HepG2 (cell line): ENCODE data around the gene UNG. TPM values are rescaled to one million over a fixed set of nuclear protein-coding genes. Genes with fewer than 3 reads are reported as not detected.

Experiments used
- DMAP1 ChIP-seq: IDR thresholded peaks from 2 replicates; pipeline ENCODE4 v1.6.1; 2016
- HNF4A ChIP-seq: sonication (generic); formaldehyde crosslinking; IDR thresholded peaks from 2 replicates; pipeline ENCODE4 v1.4.0; 2020; ENCODE audit warnings: missing genetic modification reagents
- MYNN ChIP-seq: sonication (generic); formaldehyde crosslinking; IDR thresholded peaks from 2 replicates; pipeline ENCODE4 v1.4.0; 2020; ENCODE audit warnings: mild to moderate bottlenecking, low read depth, missing genetic modification reagents
- NR1H2 ChIP-seq: sonication (generic); formaldehyde crosslinking; IDR thresholded peaks from 2 replicates; pipeline ENCODE4 v1.8.1; 2022; ENCODE audit warnings: low read depth, missing genetic modification reagents, borderline replicate concordance
- NR2F1 ChIP-seq, 2 experiments: fragments of 450-650 bp in 1 of 2; formaldehyde crosslinking in 1 of 2; IDR thresholded peaks; 2 replicates each; pipeline versions ENCODE4 v1.5.0 to v1.6.1; 2016 to 2020; ENCODE audit warnings: mild to moderate bottlenecking in 1 of 2, missing compliant biosample characterization in 1 of 2, missing genetic modification reagents in 1 of 2, moderate library complexity in 1 of 2
- PITX1 ChIP-seq: sonication (generic); formaldehyde crosslinking; IDR thresholded peaks from 2 replicates; pipeline ENCODE4 v1.5.1; 2020; ENCODE audit warnings: mild to moderate bottlenecking, missing genetic modification reagents
- SCMH1 ChIP-seq: sonication (generic); formaldehyde crosslinking; IDR thresholded peaks from 2 replicates; pipeline ENCODE4 v1.9.0; 2021; ENCODE audit warnings: missing genetic modification reagents, mild to moderate bottlenecking, borderline replicate concordance
- SOX5 ChIP-seq: IDR thresholded peaks from 2 replicates; pipeline ENCODE4 v1.6.1; 2016; ENCODE audit warnings: borderline replicate concordance
- TEAD3 ChIP-seq: optimal IDR thresholded peaks from 2 replicates; pipeline ENCODE3; 2016; ENCODE audit warnings: borderline replicate concordance
- YEATS2 ChIP-seq: sonication (generic); formaldehyde crosslinking; IDR thresholded peaks from 2 replicates; pipeline ENCODE4 v1.4.0; 2020; ENCODE audit warnings: missing genetic modification reagents, borderline replicate concordance
- ZBTB8A ChIP-seq: sonication (generic); formaldehyde crosslinking; IDR thresholded peaks from 2 replicates; pipeline ENCODE4 v1.4.0; 2020; ENCODE audit warnings: mild to moderate bottlenecking, low read depth, missing genetic modification reagents, borderline replicate concordance
- ZFP37 ChIP-seq: sonication (generic); formaldehyde crosslinking; IDR thresholded peaks from 2 replicates; pipeline ENCODE4 v1.4.0; 2020; ENCODE audit warnings: missing genetic modification reagents, borderline replicate concordance
- ZFY ChIP-seq: sonication (generic); formaldehyde crosslinking; IDR thresholded peaks from 2 replicates; pipeline ENCODE4 v1.4.0; 2020; ENCODE audit warnings: missing genetic modification reagents
- ZNF282 ChIP-seq: fragments of 450-650 bp; IDR thresholded peaks from 2 replicates; pipeline ENCODE4 v1.6.1; 2018; ENCODE audit not compliant: partially characterized antibody
- ZNF569 ChIP-seq: sonication (generic); formaldehyde crosslinking; IDR thresholded peaks from 2 replicates; pipeline ENCODE4 v1.5.0; 2020; ENCODE audit warnings: mild to moderate bottlenecking, missing genetic modification reagents, moderate library complexity, borderline replicate concordance
- ZNF614 ChIP-seq: IDR thresholded peaks from 2 replicates; pipeline ENCODE4 v1.6.1; 2018; ENCODE audit warnings: missing biosample characterization, missing genetic modification reagents, inconsistent platforms, borderline replicate concordance
- polyA plus RNA-seq, 8 experiments: library from polyadenylated mRNA; depleted of rRNA in 3 of 8; stranded (reverse) in 7 of 8; unstranded in 1 of 8; fragments of >200 nt; fragmentation: Illumina TruSeq in 4 of 8; extraction: Trizol in 4 of 8; gene quantifications; 2 replicates each; pipeline versions ENCODE4 v1.2.1 to v1.2.3, GENCODE V29; 2011 to 2016; ENCODE audit warnings: low read depth in 4 of 8, missing spikeins in 1 of 8, mixed read lengths in 1 of 8; ENCODE audit not compliant: insufficient read depth in 1 of 8
- total RNA-seq, 5 experiments: library from RNA; depleted of rRNA; stranded (reverse); fragments of >200 nt; fragmentation: Illumina TruSeq; extraction: Trizol; gene quantifications; 2 replicates each; pipeline ENCODE4 v1.2.3, GENCODE V29; 2016; ENCODE audit warnings: low read depth in 1 of 5
- TF ChIP-seq, protein P1 (sequence below): sonication (generic); formaldehyde crosslinking; IDR thresholded peaks from 2 replicates; pipeline ENCODE4 v1.5.0; 2020; ENCODE audit warnings: missing genetic modification reagents
- TF ChIP-seq, protein P2 (sequence below): sonication (generic); formaldehyde crosslinking; IDR thresholded peaks from 2 replicates; pipeline ENCODE4 v1.8.1; 2022; ENCODE audit warnings: low read depth, mild to moderate bottlenecking, missing genetic modification reagents
- TF ChIP-seq, protein P3 (sequence below): sonication (generic); formaldehyde crosslinking; IDR thresholded peaks from 2 replicates; pipeline ENCODE4 v1.8.1; 2023; ENCODE audit warnings: mild to moderate bottlenecking, missing genetic modification reagents, borderline replicate concordance
- TF ChIP-seq, protein P4 (sequence below): sonication (generic); formaldehyde crosslinking; IDR thresholded peaks from 2 replicates; pipeline ENCODE4 v1.4.0; 2020; ENCODE audit warnings: mild to moderate bottlenecking, missing genetic modification reagents
- TF ChIP-seq, protein P5 (sequence below): sonication (generic); formaldehyde crosslinking; IDR thresholded peaks from 2 replicates; pipeline ENCODE4 v1.4.0; 2020; ENCODE audit warnings: missing genetic modification reagents, borderline replicate concordance

UNG gene
- total and polyA plus RNA-seq, 2 of the 13 experiments (the other 11 are each of a cell fraction or from before 2014, with no cell fraction given) = 23.3 to 114 TPM

DNA sequence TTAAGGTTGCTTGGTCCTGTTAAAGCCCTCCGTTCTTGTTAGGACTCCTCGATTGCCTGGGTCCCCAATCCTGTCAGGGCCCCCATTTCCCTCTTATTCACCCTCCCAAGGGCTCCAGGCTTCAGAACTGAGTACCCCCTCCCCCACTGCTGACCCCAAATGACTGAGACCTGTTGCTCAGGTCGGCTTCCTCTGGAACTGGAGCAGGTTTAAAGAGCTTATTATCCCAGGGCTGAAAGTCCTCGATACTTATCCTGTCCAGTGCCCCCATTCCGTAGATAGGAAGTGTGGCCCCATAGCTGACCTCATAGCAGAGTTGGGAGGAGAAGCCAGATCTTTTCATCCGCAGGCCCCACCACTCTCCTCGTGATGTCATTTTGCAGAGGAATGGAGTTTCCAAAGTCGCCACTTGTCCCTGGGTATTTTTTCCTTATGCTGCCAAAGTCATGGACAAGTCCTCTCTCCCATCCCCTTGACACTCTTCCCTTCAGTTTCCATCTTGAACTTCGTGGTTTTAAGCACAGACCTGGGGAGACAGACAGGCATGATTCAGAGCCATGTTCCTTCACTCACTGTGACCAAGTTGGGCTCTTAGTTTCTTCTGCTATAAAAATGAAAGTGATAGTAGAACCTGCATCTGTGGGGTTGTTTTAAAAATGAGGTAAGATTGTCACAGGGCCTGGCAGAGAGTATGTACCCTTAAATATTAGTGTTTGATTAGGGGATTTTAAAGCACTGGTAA is 43.8 kb upstream of the UNG start (continued):
- TF ChIP-seq ZNF569 (no peak), TEAD3 (CRISPR knock-in tag) (peak; percentile 56), MYNN (CRISPR knock-in tag) (no peak), YEATS2 (CRISPR knock-in tag) (no peak), HNF4A (CRISPR knock-in tag) (0 out of 2 replicates have a peak, but pooled peaks have one; percentile 16), NR2F1 (CRISPR knock-in tag; IDR thresholded peaks at IDR 0.05) (no peak), SCMH1 (CRISPR knock-in tag) (no peak), DMAP1 (CRISPR knock-in tag) (no peak), NR1H2 (CRISPR knock-in tag) (no peak), ZNF282 (no peak), PITX1 (no peak), SOX5 (CRISPR knock-in tag) (no peak), ZFY (CRISPR knock-in tag) (no peak), ZFP37 (CRISPR knock-in tag) (no peak), ZNF614 (CRISPR knock-in tag) (0 out of 2 replicates have a peak, but pooled peaks have one; percentile 29), ZBTB8A (CRISPR knock-in tag) (no peak)
- TF ChIP-seq, protein P1, sequence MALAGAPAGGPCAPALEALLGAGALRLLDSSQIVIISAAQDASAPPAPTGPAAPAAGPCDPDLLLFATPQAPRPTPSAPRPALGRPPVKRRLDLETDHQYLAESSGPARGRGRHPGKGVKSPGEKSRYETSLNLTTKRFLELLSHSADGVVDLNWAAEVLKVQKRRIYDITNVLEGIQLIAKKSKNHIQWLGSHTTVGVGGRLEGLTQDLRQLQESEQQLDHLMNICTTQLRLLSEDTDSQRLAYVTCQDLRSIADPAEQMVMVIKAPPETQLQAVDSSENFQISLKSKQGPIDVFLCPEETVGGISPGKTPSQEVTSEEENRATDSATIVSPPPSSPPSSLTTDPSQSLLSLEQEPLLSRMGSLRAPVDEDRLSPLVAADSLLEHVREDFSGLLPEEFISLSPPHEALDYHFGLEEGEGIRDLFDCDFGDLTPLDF (CRISPR knock-in tag) = no peak
- TF ChIP-seq, protein P2, sequence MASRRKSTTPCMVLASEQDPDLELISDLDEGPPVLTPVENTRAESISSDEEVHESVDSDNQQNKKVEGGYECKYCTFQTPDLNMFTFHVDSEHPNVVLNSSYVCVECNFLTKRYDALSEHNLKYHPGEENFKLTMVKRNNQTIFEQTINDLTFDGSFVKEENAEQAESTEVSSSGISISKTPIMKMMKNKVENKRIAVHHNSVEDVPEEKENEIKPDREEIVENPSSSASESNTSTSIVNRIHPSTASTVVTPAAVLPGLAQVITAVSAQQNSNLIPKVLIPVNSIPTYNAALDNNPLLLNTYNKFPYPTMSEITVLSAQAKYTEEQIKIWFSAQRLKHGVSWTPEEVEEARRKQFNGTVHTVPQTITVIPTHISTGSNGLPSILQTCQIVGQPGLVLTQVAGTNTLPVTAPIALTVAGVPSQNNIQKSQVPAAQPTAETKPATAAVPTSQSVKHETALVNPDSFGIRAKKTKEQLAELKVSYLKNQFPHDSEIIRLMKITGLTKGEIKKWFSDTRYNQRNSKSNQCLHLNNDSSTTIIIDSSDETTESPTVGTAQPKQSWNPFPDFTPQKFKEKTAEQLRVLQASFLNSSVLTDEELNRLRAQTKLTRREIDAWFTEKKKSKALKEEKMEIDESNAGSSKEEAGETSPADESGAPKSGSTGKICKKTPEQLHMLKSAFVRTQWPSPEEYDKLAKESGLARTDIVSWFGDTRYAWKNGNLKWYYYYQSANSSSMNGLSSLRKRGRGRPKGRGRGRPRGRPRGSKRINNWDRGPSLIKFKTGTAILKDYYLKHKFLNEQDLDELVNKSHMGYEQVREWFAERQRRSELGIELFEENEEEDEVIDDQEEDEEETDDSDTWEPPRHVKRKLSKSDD (CRISPR knock-in tag) = no peak
- TF ChIP-seq, protein P3, sequence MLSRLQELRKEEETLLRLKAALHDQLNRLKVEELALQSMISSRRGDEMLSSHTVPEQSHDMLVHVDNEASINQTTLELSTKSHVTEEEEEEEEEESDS = no peak
- TF ChIP-seq, protein P4, sequence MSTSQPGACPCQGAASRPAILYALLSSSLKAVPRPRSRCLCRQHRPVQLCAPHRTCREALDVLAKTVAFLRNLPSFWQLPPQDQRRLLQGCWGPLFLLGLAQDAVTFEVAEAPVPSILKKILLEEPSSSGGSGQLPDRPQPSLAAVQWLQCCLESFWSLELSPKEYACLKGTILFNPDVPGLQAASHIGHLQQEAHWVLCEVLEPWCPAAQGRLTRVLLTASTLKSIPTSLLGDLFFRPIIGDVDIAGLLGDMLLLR (CRISPR knock-in tag) = no peak
- TF ChIP-seq, protein P5, sequence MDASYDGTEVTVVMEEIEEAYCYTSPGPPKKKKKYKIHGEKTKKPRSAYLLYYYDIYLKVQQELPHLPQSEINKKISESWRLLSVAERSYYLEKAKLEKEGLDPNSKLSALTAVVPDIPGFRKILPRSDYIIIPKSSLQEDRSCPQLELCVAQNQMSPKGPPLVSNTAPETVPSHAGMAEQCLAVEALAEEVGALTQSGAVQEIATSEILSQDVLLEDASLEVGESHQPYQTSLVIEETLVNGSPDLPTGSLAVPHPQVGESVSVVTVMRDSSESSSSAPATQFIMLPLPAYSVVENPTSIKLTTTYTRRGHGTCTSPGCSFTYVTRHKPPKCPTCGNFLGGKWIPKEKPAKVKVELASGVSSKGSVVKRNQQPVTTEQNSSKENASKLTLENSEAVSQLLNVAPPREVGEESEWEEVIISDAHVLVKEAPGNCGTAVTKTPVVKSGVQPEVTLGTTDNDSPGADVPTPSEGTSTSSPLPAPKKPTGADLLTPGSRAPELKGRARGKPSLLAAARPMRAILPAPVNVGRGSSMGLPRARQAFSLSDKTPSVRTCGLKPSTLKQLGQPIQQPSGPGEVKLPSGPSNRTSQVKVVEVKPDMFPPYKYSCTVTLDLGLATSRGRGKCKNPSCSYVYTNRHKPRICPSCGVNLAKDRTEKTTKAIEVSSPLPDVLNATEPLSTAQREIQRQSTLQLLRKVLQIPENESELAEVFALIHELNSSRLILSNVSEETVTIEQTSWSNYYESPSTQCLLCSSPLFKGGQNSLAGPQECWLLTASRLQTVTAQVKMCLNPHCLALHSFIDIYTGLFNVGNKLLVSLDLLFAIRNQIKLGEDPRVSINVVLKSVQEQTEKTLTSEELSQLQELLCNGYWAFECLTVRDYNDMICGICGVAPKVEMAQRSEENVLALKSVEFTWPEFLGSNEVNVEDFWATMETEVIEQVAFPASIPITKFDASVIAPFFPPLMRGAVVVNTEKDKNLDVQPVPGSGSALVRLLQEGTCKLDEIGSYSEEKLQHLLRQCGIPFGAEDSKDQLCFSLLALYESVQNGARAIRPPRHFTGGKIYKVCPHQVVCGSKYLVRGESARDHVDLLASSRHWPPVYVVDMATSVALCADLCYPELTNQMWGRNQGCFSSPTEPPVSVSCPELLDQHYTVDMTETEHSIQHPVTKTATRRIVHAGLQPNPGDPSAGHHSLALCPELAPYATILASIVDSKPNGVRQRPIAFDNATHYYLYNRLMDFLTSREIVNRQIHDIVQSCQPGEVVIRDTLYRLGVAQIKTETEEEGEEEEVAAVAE (CRISPR knock-in tag) = 0 out of 2 replicates have a peak, but pooled peaks have one; percentile 8
